Mucosa of descending colon (tissue), 3 donors: ENCODE measurements around the gene KIAA1755. TPM values are rescaled to one million over a fixed set of nuclear protein-coding genes. Genes with fewer than 3 reads are reported as not detected.

ENCODE experiments used
- ATAC-seq: fragments of 200-7000 bp; cut with Tn5 transposase; one replicate; pipeline ENCODE4 v1.9.1; 2020; ENCODE audit warnings: mild to moderate bottlenecking, moderate library complexity
- DNase-seq, 3 donors: peaks; one replicate each; pipeline ENCODE4 v3.0.0-alpha.2; 2020
- H3K36me3 ChIP-seq: fragments of 200-600 bp; one replicate; pipeline ENCODE4 v1.8.0; 2021; ENCODE audit warnings: low read depth, mild to moderate bottlenecking
- H3K4me1 ChIP-seq: fragments of 200-600 bp; one replicate; pipeline ENCODE4 v1.8.0; 2021; ENCODE audit warnings: low read depth, mild to moderate bottlenecking
- H3K4me3 ChIP-seq: fragments of 200-600 bp; one replicate; pipeline ENCODE4 v1.8.0; 2021; ENCODE audit warnings: mild to moderate bottlenecking
- H3K9me3 ChIP-seq: fragments of 200-600 bp; one replicate; pipeline ENCODE4 v1.8.0; 2021; ENCODE audit warnings: mild to moderate bottlenecking
- CTCF ChIP-seq: fragments of 200-600 bp; IDR thresholded peaks from one replicate; pipeline ENCODE4 v1.8.0; 2022; ENCODE audit warnings: antibody characterized with exemption, mild to moderate bottlenecking
- intact Hi-C, 2 donors: fragments of 100-400 bp; cut with DNase I in 1 of 2; cut with micrococcal nuclease in 1 of 2; formaldehyde crosslinking; loops; one replicate each; pipeline versions ENCODE4 v1.11.0 to v1.11.1; 2022; cut with DNase I, micrococcal nuclease
- total RNA-seq, 3 donors: library from RNA; stranded (reverse); fragmentation: NEBNext Ultra II Directional in 2 of 3; extraction: Animal tissue kit (Norgen Biotek cat#: 25700) in 2 of 3; gene quantifications; one replicate each; pipeline versions ENCODE4 v1.2.1 to v1.2.4, GENCODE V29; 2021 to 2023
- donor health status: DM: no; HTN: no; CAD: no; lungs with moderate emphysema.
- donor health status: DM: no; HTN: no; CAD: no.
- donor health status: DM: no; HTN: yes; CAD: no.

The KIAA1755 gene
- total RNA-seq, 3 donors from 2014 or later, result 1.2 to 22.4 (median 3.4) TPM

GRCh38 chr20:38230253-38230551 lies 30.3 kb downstream of the KIAA1755 start:
- intact Hi-C loops, result no loop called here
- Histone ChIP-seq H3K4me3 (no peak overlapping the region), H3K36me3 (no peaks in the 10 kb centered on the region), H3K9me3 (no peaks in the 10 kb centered on the region), H3K4me1 (no peaks in the 10 kb centered on the region)
- TF ChIP-seq CTCF, result no peak
- no peak for DNase-seq
- no peak for ATAC-seq

GRCh38 chr20:38229376-38230252 lies 30.9 kb downstream of the KIAA1755 start:
- ATAC-seq (no peak), DNase-seq (peak in 1 of 3 donors; percentile 33)
- no peak overlapping the region for H3K4me3 ChIP-seq
- intact Hi-C loops, result loop anchor here in 1 of 2 donors (10.0 kb wide), 1 partner anchor 85 kb away; no protein-coding TSS in a partner anchor
- H3K4me1 ChIP-seq, result no peaks in the 10 kb centered on the region
- H3K36me3 ChIP-seq, result no peaks in the 10 kb centered on the region
- H3K9me3 ChIP-seq, result no peaks in the 10 kb centered on the region
- TF ChIP-seq CTCF, result no peak

- DNase-seq (no peak), ATAC-seq (no peak)
- H3K36me3 ChIP-seq, result no peaks in the 10 kb centered on the region
- no peaks in the 10 kb centered on the region for H3K4me1 ChIP-seq
- intact Hi-C loops, result loop anchor here in 1 of 2 donors (10.0 kb wide), 1 partner anchor 86 kb away; no protein-coding TSS in a partner anchor
- no peak overlapping the region for H3K4me3 ChIP-seq
- H3K9me3 ChIP-seq, result no peaks in the 10 kb centered on the region
- TF ChIP-seq CTCF, result no peak
Measured at GRCh38 chr20:38228436-38228835, 32.1 kb downstream of the KIAA1755 start.

- Histone ChIP-seq H3K9me3 (no peaks in the 10 kb centered on the region), H3K36me3 (no peaks in the 10 kb centered on the region), H3K4me1 (no peaks in the 10 kb centered on the region), H3K4me3 (no peak overlapping the region)
- ATAC-seq, result no peak
- intact Hi-C loops, result loop anchor here in 1 of 2 donors (10.0 kb wide), 1 partner anchor 87 kb away; no protein-coding TSS in a partner anchor
- TF ChIP-seq CTCF, result no peak
- no peak for DNase-seq
Measured at GRCh38 chr20:38227420-38228360, 32.8 kb downstream of the KIAA1755 start.

GRCh38 chr20:38226553-38226952 lies 34.0 kb downstream of the KIAA1755 start:
- intact Hi-C loops, result loop anchor here in 1 of 2 donors (10.0 kb wide), 1 partner anchor 88 kb away; no protein-coding TSS in a partner anchor
- no peak for ATAC-seq
- TF ChIP-seq CTCF, result no peak

More at GRCh38 chr20:38226553-38226952, 34.0 kb downstream of the KIAA1755 start:
- Histone ChIP-seq H3K9me3 (no peaks in the 10 kb centered on the region), H3K36me3 (no peaks in the 10 kb centered on the region), H3K4me1 (no peaks in the 10 kb centered on the region), H3K4me3 (no peak overlapping the region)
- DNase-seq, result no peak
